ENCODE results near the gene SYDE1. TPM values are rescaled to one million over a fixed set of nuclear protein-coding genes. Genes with fewer than 3 reads are reported as not detected.

SYDE1 gene
- total RNA-seq, 4 donors from 2014 or later: 15.4 to 60.9 (median 22.8) TPM

DNA sequence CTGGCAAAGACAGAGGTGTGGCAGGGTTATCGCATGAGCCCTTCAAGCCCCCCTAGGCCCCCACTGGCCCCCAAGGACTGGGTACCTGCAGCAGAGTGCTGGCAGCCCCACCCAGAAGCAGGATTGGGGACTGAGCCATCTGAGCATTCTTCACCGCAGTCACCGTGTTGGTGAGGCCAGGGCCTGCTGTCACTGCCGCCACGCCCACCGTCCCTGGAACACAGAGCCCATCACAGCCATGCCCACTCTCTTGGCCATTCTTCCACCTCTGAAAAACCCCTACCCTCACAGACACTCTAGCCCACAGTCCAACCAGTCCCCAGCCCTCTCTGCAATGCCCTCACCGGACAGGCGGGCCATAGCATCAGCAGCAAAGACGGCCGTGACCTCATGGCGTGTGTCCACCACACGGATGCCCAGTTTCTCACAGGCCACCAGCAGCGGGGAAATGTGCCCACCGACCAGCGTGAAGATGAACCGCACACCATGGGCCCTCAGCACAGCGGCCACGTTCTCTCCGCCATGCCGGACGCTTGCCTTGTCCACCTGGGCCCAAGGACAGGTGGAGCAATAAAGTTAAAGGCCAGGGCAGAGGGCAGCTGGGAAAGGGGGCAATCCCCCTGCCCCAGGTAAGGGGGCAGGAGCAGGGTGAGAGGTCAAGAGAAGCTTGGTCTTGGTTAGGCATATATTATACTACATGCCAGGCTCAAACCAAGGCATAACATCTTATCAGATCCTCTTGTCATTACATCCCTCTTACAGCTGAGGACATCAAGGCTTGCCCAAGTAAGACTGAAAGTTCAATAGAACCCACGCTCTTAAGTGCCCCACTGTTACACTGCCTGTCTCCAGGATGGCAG is 16.1 kb downstream of the SYDE1 start:
- Histone ChIP-seq H3K4me1 (no peaks in the 10 kb centered on the region), H3K27ac (no peak overlapping the region), H3K27me3 (no peaks in the 10 kb centered on the region), H3K36me3 (no peaks in the 10 kb centered on the region), H3K9me3 (no peaks in the 10 kb centered on the region), H3K4me3 (no peak overlapping the region)
- TF ChIP-seq POLR2A (IDR thresholded peaks at IDR 0.05) (no peak), CTCF (IDR thresholded peaks at IDR 0.05) (no peak)
- DNase-seq: no peak
- intact Hi-C loops (cut with DNase I; ENCODE audit: low total_unique reads): no loop called here

DNA sequence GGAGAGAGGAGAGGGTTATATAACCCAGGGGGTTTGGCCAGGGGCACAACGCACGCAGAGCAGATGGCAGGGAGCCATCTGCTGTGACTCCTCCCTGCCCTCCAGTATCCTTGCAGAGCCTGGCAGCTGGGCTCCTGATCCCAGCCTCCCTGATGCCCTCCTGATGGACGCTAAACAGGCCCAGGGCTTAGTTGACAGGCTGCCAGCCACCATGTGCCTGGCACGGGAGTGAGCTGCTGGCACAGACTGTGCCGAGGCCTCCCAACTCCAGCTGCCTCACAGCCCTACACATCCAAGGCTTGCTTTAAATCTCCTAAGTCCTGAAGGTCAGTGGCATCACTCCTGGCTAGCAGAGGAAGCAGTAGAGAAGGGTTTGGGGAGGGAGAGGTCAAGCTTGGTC is 16.7 kb downstream of the SYDE1 start:
- Histone ChIP-seq H3K36me3 (no peaks in the 10 kb centered on the region), H3K27ac (peak overlapping the region; percentile 89 to 93), H3K27me3 (no peaks in the 10 kb centered on the region), H3K4me1 (no peaks in the 10 kb centered on the region), H3K9me3 (no peaks in the 10 kb centered on the region), H3K4me3 (no peak overlapping the region)
- TF ChIP-seq POLR2A (IDR thresholded peaks at IDR 0.05): no peak
- no peak for TF ChIP-seq CTCF (IDR thresholded peaks at IDR 0.05)
- DNase-seq: peak in 1 of 2 donors; percentile 37
- intact Hi-C loops (cut with DNase I; ENCODE audit: low total_unique reads): no loop called here

GRCh38 chr19:15124572-15125231 is 17.5 kb downstream of the SYDE1 start:
- Histone ChIP-seq H3K9me3 (no peaks in the 10 kb centered on the region), H3K27ac (peak overlapping the region; percentile 89 to 93), H3K27me3 (no peaks in the 10 kb centered on the region), H3K4me1 (no peaks in the 10 kb centered on the region), H3K36me3 (no peaks in the 10 kb centered on the region), H3K4me3 (peak overlapping the region; percentile 84 to 90)
- intact Hi-C loops (cut with DNase I; ENCODE audit: low total_unique reads): no loop called here
- no peak for TF ChIP-seq CTCF (IDR thresholded peaks at IDR 0.05)
- no peak for TF ChIP-seq POLR2A (IDR thresholded peaks at IDR 0.05)
- no peak for DNase-seq

DNA sequence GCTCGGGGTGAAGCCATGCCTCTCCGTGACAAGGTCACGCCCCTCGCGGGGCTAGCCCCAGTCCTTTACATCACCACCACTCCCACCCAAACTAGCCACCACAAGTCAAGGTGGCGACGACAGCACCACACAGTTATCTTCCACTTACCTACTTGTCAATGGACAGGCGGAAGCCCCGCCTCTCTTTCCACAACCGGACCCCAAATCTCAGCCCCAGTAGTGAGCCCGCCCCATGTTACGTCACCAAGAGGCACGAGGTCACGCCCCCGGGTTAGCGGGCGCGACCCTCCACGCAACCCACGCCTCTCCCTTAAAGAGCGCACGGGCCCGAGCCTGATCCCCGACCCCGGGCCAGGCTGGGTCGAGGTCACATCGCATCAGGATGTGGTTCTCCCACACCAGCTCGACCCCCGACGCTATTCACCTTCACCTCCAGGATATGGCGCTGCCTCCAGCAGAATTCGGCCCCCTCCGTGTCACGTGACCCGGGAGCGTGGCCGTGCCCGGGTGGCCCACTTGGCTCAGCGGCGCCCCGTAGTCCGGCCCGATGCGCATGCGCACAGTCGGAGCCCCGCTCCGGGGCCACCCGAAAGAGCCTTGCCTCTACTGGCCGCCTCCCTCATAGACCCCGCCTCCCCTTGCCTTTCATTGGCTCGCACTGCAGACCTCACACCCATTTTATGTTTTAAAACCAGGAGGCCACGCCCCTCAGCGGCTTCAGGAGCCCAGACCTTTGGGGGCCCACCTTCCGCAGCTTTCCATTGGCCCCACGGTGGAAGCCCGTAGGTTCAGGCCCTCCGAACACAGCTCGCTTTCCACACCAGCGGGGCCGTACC is 18.2 kb downstream of the SYDE1 start:
- DNase-seq: peak; percentile 97 to 99
- H3K27ac ChIP-seq: peak overlapping the region; percentile 89 to 93
- intact Hi-C loops (cut with DNase I; ENCODE audit: low total_unique reads): no loop called here
- no peaks in the 10 kb centered on the region for H3K36me3 ChIP-seq
- H3K27me3 ChIP-seq: no peaks in the 10 kb centered on the region
- H3K9me3 ChIP-seq: no peaks in the 10 kb centered on the region
- H3K4me3 ChIP-seq: peak overlapping the region; percentile 84 to 90
- TF ChIP-seq CTCF (IDR thresholded peaks at IDR 0.05): peak in 2 of 4 experiments; percentile 23 to 49
- TF ChIP-seq POLR2A (IDR thresholded peaks at IDR 0.05): peak; percentile 17 to 64
- no peaks in the 10 kb centered on the region for H3K4me1 ChIP-seq

All from uterus (tissue), 4 donors.